ENCODE results near the gene RNF10. TPM values are rescaled to one million over a fixed set of nuclear protein-coding genes. Genes with fewer than 3 reads are reported as not detected.

The RNF10 gene
- total and polyA plus RNA-seq, 10 of the 15 experiments (the other 5 are each of a cell fraction or from before 2014, with no cell fraction given), result 48.2 to 127 (median 64.5) TPM

- TF ChIP-seq ZNF384 (IDR thresholded peaks at IDR 0.05; ENCODE audit: borderline replicate concordance, low read depth, low read length), result no peak
- no peak overlapping the region for H3K4me3 ChIP-seq
- H3K4me1 ChIP-seq (ENCODE audit: control insufficient read depth, insufficient read depth, low read length), result no peaks in the 10 kb centered on the region
- no peaks in the 10 kb centered on the region for H3K79me2 ChIP-seq (ENCODE audit: control insufficient read depth, insufficient read depth, low read length)
- ChIA-PET RAD21 (ENCODE audit: unreplicated experiment) (no interaction called here), POLR2A (interaction anchor here (0.9 kb wide), 1 partner anchor 8 kb away, joined by 3 read pairs; the partner anchor contains the start of gene DYNLL1), CTCF (interaction anchor here (1.5 kb wide), 1 partner anchor 46 kb away, joined by 4 read pairs; no protein-coding TSS in a partner anchor), SMC1A (ENCODE audit: uncharacterized antibody, unreplicated experiment) (no interaction called here)
- no peaks in the 10 kb centered on the region for H3K9me3 ChIP-seq (replicated peaks; ENCODE audit: control insufficient read depth, insufficient read depth, low read length)
- WGBS (ENCODE audit: insufficient coverage, insufficient replicate concordance, low lambda C conversion rate, missing lambda C conversion rate), result 99% methylated on average over 4 of the region's 4 CpGs
- H3K27me3 ChIP-seq (replicated peaks in 1 of 2; ENCODE audit: control insufficient read depth in 2 of 2, insufficient read depth in 2 of 2, low read length in 1 of 2), result no peaks in the 10 kb centered on the region
- H3K36me3 ChIP-seq (ENCODE audit: control insufficient read depth in 2 of 2, insufficient read depth in 2 of 2, low read length in 1 of 2), result peaks cover 0 to 14% of the 10 kb centered on the region in 2 experiments; a peak in 2 of 4 replicates
- ATAC-seq (no peak), DNase-seq (ENCODE audit: low read depth, low spot score) (no peak), FAIRE-seq (no peak)
- in situ Hi-C loops (cut with MboI) (no loop called here), intact Hi-C loops (cut with micrococcal nuclease; ENCODE audit: unreplicated experiment) (no loop called here)
- no peak overlapping the region for H3K27ac ChIP-seq (ENCODE audit: control insufficient read depth, insufficient read depth)
- no peak overlapping the region for H3K9ac ChIP-seq (ENCODE audit: control insufficient read depth, insufficient read depth, low read length)
- H3K4me2 ChIP-seq (ENCODE audit: control insufficient read depth, insufficient read depth), result no peak overlapping the region
- no peaks in the 10 kb centered on the region for H4K20me1 ChIP-seq (ENCODE audit: control insufficient read depth, insufficient read depth)
- H2AFZ ChIP-seq (ENCODE audit: control insufficient read depth, low read depth, low read length), result no peak overlapping the region
- no TSS peak for BruUV-seq (replicated peaks)
Measured at GRCh38 chr12:120504587-120504986, 29.6 kb upstream of the RNF10 start.

GRCh38 chr12:120508537-120508936, 25.6 kb upstream of the RNF10 start:
- ChIA-PET RAD21 (ENCODE audit: unreplicated experiment) (no interaction called here), SMC1A (ENCODE audit: uncharacterized antibody, unreplicated experiment) (no interaction called here), POLR2A (interaction anchor here (1.5 kb wide), 1 partner anchor 11 kb away, joined by 3 read pairs; no protein-coding TSS in a partner anchor), CTCF (interaction anchor here (1.1 to 1.7 kb wide), 2 partner anchors 39 to 141 kb away, joined by 3 read pairs; partner anchors contain the start of gene SRSF9)
- no TSS peak for BruUV-seq (replicated peaks)
- Histone ChIP-seq H2AFZ (ENCODE audit: control insufficient read depth, low read depth, low read length) (no peak overlapping the region), H3K27me3 (replicated peaks in 1 of 2; ENCODE audit: control insufficient read depth in 2 of 2, insufficient read depth in 2 of 2, low read length in 1 of 2) (no peaks in the 10 kb centered on the region), H3K79me2 (ENCODE audit: control insufficient read depth, insufficient read depth, low read length) (no peaks in the 10 kb centered on the region), H3K9me3 (replicated peaks; ENCODE audit: control insufficient read depth, insufficient read depth, low read length) (no peaks in the 10 kb centered on the region), H3K27ac (ENCODE audit: control insufficient read depth, insufficient read depth) (no peak overlapping the region), H3K4me1 (ENCODE audit: control insufficient read depth, insufficient read depth, low read length) (no peaks in the 10 kb centered on the region), H3K4me3 (no peak overlapping the region), H3K36me3 (ENCODE audit: control insufficient read depth in 2 of 2, insufficient read depth in 2 of 2, low read length in 1 of 2) (peaks cover 0 to 16% of the 10 kb centered on the region in 2 experiments; a peak in 2 of 4 replicates), H3K9ac (ENCODE audit: control insufficient read depth, insufficient read depth, low read length) (no peak overlapping the region), H3K4me2 (ENCODE audit: control insufficient read depth, insufficient read depth) (no peak overlapping the region), H4K20me1 (ENCODE audit: control insufficient read depth, insufficient read depth) (no peaks in the 10 kb centered on the region)
- WGBS (ENCODE audit: insufficient coverage, insufficient replicate concordance, low lambda C conversion rate, missing lambda C conversion rate), result 97% methylated on average over 8 of the region's 8 CpGs
- TF ChIP-seq FOXK2 (IDR thresholded peaks at IDR 0.05), result no peak
- no peak for DNase-seq (ENCODE audit: low read depth, low spot score)
- intact Hi-C loops (cut with micrococcal nuclease; ENCODE audit: unreplicated experiment), result no loop called here
- in situ Hi-C loops (cut with MboI), result no loop called here
- no peak for FAIRE-seq
- no peak for ATAC-seq

Data from GM12878 (cell line).